CD4-positive, alpha-beta T cell treated with Interleukin-6 at 100 ng/mL for 8 hours (primary cell): ENCODE measurements around the gene STX18.
"Not testable (repeated sequence)": the region's sequence is repeated elsewhere in the genome, so short reads cannot be mapped to it uniquely, and the experiment has no call there.

Experiments used
- DNase-seq: peaks from one replicate; pipeline ENCODE4 v3.0.0-alpha.2; 2020; ENCODE audit warnings: mixed read lengths, low spot score

The STX18 gene

GRCh38 chr4:4541661-4542570 lies at the start of gene STX18:
STX18 (minus strand) TSS chr4:4542048; CDS start chr4:4541964, 84 bp downstream.
- peak; percentile 77 for DNase-seq

GRCh38 chr4:4591071-4591470 lies 49.2 kb upstream of the STX18 start:
- DNase-seq = no peak

- DNase-seq = no peak
Observed at GRCh38 chr4:4590546-4590945, 48.7 kb upstream of the STX18 start.

- DNase-seq = no peak
Observed at GRCh38 chr4:4585012-4585670, 43.3 kb upstream of the STX18 start.

- no peak for DNase-seq
Observed at GRCh38 chr4:4583606-4584005, 41.8 kb upstream of the STX18 start.

GRCh38 chr4:4582653-4583052 lies 40.8 kb upstream of the STX18 start:
- DNase-seq = no peak

- DNase-seq = no peak
Observed at GRCh38 chr4:4580494-4580893, 38.6 kb upstream of the STX18 start.

- DNase-seq = no peak
Observed at GRCh38 chr4:4578981-4579380, 37.1 kb upstream of the STX18 start.

GRCh38 chr4:4577359-4577875 lies 35.6 kb upstream of the STX18 start:
- DNase-seq = no peak

- peak; percentile 60 for DNase-seq
Observed at GRCh38 chr4:4575284-4576211, 33.7 kb upstream of the STX18 start.

- DNase-seq = peak; percentile 82
Observed at GRCh38 chr4:4574792-4575191, 32.9 kb upstream of the STX18 start.

- no peak for DNase-seq
Observed at GRCh38 chr4:4574052-4574451, 32.2 kb upstream of the STX18 start.

GRCh38 chr4:4572821-4573220 lies 31.0 kb upstream of the STX18 start:
- DNase-seq = no peak

GRCh38 chr4:4569861-4570260 lies 28.0 kb upstream of the STX18 start:
- not testable (repeated sequence) for DNase-seq

- DNase-seq = no peak
Observed at GRCh38 chr4:4568806-4569427, 27.1 kb upstream of the STX18 start.

- not testable (repeated sequence) for DNase-seq
Observed at GRCh38 chr4:4566359-4566758, 24.5 kb upstream of the STX18 start.

GRCh38 chr4:4564522-4564921 lies 22.7 kb upstream of the STX18 start:
- no peak for DNase-seq

- DNase-seq = no peak
Observed at GRCh38 chr4:4560642-4561041, 18.8 kb upstream of the STX18 start.

- no peak for DNase-seq
Observed at GRCh38 chr4:4560136-4560535, 18.3 kb upstream of the STX18 start.

GRCh38 chr4:4559596-4559995 lies 17.7 kb upstream of the STX18 start:
- no peak for DNase-seq

- DNase-seq = no peak
Observed at GRCh38 chr4:4558881-4559280, 17.0 kb upstream of the STX18 start.

GRCh38 chr4:4555916-4556315 lies 14.1 kb upstream of the STX18 start:
- no peak for DNase-seq
